Tongue (tissue), 2 donors: Measurements from ENCODE around the gene NCKAP1. TPM values are rescaled to one million over a fixed set of nuclear protein-coding genes. Genes with fewer than 3 reads are reported as not detected.
A peak's percentile ranks its signal among the peaks of the same experiment; 100 is the strongest.
"Not testable (repeated sequence)": the region's sequence is repeated elsewhere in the genome, so short reads cannot be mapped to it uniquely, and the experiment has no call there.

Experiments
- DNase-seq: peaks from one replicate; pipeline ENCODE4 v3.0.0-alpha.2; 2015
- total RNA-seq: library from RNA; depleted of rRNA; stranded (reverse); fragments of >200 nt; gene quantifications from one replicate; pipeline ENCODE4 v1.2.3, GENCODE V29; 2014

NCKAP1 gene
- total RNA-seq, 1 donor from 2014 or later: 188 TPM

GRCh38 chr2:183037553-183038340 lies 510 bp downstream of the NCKAP1 start:
- DNase-seq: peak; percentile 77

DNA sequence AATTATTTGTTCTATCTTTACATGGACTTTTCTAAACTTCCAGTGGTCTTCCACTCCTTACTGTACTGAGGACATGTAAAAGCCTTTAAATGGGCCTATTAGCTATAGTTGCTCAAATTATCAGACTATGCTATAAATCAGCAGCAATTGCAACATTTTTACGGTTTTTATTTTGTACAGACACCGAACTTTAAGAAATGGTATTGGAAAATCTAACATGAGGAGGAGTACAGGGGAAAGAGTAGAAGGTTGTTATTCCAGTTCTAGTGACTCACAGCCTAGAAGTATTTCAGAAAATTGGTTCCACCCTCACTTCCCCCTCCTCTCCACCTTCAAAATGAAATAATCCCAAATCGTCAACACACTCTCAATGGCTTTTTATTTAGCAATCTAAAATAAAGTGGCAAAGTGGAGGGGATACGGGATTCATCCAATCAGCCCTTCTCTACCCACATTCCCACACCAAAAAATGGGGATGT lies 1.1 kb downstream of the NCKAP1 start:
- DNase-seq: no peak

DNA sequence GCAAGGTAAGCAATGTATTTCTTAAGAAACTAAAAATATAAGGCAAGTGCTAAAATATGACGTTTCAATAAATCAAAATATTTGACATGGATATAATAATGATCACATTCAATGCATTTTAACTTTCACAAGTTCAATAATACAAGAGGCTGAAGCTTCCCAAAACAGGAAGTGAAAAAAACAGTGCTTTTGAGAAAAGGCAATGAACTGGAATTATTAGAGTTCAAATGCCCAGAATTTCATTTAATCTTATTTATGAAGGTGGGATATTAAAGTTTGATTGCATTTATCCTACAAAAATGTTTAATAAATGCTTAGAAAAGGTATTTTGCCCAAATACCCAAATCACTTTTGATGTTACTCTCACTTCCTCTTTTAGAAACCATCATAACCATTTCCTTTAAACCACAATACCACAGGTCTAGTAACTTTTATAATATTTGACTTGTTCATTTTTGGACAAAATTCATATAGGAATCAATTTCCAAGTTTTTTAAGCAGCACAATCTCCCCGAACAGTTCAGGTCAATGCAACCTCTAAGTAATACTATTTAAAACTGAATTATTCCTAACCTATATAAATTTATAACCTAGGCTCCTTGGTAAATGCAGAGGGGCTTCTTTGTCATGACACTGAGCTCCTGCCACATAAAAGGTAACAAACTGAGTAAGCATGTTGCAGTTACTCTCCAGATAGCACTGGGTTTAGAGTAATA lies 2.1 kb downstream of the NCKAP1 start:
- DNase-seq: no peak

GRCh38 chr2:183035298-183035953 lies 2.8 kb downstream of the NCKAP1 start:
- DNase-seq: peak; percentile 72

DNA sequence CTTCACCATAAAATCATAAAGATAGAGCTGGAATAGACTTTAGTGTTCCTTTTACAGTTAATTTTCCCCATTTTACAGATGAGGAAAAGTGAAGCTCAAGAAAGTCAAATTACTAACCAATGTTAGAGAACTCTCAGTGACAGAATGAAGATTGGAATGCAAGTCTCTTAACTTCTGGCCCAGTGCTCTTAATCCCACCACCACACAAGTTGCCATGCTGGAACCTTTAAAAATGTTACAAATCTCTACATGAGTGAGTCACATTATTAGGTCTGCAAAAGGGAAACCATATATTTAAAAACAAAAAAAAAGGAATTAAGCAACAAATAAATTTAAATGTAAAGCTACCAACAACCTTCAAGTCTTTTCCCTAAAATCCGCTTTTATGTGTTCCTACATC lies 3.5 kb downstream of the NCKAP1 start:
- no peak for DNase-seq

GRCh38 chr2:183033951-183034350 lies 4.3 kb downstream of the NCKAP1 start:
- DNase-seq: no peak

DNA sequence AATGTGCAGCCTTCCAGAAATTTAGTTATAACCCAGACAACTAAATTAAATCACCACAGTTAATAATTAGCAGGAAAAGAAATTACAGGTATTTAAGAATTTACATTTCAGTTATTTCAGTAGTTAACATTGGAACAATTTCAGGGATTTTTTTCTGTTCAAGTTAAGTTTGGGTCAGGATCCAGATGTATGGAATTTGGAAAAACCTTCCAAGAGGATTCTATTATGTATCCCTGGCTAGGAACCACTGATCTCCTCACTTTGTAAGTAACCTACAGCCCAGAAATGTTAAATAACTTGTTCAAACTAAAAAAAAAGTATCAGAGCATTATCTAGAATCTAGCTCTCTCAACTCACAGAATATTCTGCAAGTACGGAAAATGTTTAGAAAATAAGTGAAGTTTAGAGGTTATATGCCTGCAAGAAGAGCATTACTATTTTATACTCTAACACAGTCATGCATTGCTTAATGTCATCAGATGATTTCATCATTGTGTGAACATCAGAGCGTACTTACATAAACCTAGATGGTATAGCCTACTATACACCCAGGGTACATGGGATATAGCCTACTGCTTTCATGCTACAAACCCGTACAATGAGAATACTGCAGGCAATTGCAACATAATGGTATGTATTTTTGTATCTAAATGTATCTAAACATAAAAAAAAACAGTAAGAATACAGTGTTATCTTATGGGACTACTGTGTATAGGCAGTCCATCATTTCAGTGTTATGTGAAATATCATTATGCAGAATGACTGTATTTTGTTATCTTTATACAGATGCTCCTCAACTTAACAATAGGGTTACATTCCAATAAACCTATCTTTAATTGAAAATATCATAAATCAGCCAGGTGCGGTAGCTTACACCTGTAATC lies 6.1 kb downstream of the NCKAP1 start:
- DNase-seq: no peak

DNA sequence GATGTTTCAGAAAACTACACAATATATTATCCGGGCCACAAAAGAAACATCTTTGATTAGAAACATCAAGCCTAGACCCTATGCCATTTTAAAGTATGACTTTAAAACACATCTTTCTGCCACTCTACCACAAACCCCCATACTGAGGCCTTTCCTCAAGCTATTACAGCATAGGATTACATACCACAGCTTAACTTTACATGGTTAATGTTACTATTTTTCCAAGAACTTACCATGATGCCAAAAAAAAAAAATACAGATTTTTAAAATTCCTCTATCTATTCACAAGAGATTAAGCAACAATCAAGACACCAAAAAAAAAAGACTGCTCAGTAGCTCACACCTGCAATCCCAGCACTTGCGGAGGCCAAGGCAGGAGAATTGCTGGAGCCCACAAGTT lies 9.0 kb downstream of the NCKAP1 start:
- no peak for DNase-seq

- no peak for DNase-seq
Observed at GRCh38 chr2:183028108-183028507, 10.1 kb downstream of the NCKAP1 start.

DNA sequence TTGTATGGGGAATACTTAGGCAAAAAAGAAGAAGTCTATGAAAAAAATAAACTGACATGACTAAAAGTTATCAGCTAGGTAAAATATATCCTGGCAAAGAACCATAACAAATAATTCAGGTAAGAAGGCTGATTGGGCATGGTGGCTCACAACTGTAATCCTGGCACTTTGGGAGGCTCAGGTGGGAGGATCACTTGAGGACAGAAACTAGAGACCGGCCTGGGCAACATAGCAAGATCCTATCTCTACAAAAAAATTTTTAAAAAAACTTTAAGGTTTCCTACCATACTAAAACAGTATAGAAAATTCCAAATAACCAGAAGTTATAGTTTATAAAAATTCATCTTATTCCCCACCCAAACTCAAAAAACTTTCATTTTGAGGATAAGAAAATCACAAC lies 10.8 kb downstream of the NCKAP1 start:
- DNase-seq: no peak

- DNase-seq: no peak
Observed at GRCh38 chr2:183026424-183026823, 11.8 kb downstream of the NCKAP1 start.

DNA sequence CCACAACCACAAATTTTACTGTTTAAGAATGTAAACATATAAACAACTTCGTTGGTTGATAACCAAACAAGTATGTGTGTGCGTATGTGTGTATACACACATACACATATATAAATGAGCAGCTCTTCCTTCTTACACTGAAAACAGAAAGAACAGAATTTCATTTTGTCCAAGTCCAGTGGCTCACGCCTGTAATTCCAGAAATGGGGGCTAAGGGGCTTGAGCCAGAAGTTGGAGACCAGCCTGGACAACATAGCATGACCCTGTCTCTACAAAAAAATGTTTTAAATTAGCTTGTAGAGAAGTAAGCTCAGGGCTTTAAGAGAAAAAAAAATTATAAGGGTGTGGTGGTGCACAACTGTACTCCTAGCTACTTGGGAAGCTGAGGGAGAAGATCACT lies 12.3 kb downstream of the NCKAP1 start:
- no peak for DNase-seq

DNA sequence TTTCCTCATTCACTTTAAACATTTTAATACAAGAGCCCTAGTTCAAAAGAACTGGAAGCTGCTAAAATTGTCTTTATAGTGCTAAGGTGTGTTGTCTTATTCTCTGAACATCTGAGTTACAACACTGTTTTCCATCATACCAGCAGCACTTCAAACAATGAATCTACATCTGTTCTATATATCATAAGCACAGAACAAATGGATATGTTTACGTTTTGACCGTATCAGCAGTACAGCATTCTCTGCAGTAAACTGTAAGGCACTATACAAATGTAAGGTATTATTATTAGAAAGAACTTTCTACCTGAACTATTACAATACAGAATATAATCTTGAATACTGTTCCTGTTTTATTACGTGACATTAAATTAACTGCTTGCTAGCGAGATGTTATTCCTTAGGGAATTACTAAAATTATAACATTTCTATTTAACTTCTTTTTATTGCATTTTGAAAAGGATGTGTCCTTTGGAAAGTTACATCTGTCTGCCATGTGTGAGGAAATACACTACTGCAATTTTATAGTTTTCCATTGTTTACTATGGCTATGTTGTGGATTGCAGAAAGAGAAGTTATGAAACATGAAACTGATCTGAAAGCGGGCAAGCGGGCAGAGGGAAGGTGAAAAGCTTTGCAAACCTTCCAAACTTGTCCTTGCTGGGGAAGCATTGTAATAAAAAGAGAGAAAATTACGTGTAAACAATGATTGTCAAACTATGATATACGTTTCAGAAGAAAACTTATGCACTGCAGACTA lies 13.7 kb downstream of the NCKAP1 start:
- peak; percentile 32 for DNase-seq

DNA sequence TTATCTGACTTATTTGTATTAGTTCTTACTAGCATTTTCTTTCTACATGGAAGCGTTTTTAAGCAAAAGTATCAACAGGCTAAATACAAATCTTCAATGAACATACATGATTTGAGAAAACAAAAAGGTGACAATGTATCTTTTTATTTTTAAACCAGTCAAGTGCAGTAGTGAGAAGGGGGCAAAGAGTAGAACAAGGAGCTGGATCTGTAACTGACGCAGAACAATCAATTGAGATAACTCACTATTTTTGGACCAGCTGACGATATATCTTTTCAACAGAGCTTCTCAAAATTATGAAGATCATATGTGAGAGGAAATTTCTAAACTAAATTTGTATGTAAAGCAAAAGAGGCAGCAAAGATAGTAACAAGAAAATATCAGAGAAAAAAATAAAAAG lies 15.5 kb downstream of the NCKAP1 start:
- no peak for DNase-seq

DNA sequence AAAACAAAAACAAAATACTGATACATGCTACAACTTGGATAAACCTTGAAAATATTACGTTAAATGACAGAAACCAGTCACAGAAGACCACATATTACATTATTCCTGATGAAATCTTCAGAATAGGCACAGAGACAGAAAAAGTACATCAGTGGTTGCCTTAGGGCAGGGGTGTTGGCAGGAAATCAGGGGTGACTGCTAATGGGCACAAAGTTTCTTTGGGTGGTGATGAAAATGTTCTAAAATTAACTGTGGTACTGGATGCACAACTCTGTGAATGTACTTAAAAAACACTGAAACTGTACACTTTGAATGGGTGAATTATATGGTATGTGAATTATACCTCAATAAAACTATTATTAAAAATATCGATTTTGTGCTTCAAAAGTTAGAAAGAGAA lies 16.6 kb downstream of the NCKAP1 start:
- DNase-seq: no peak

- no peak for DNase-seq
Observed at GRCh38 chr2:183019718-183020442, 18.4 kb downstream of the NCKAP1 start.

- DNase-seq: not testable (repeated sequence)
Observed at GRCh38 chr2:183017845-183018244, 20.4 kb downstream of the NCKAP1 start.

- no peak for DNase-seq
Observed at GRCh38 chr2:183014005-183014404, 24.3 kb downstream of the NCKAP1 start.

DNA sequence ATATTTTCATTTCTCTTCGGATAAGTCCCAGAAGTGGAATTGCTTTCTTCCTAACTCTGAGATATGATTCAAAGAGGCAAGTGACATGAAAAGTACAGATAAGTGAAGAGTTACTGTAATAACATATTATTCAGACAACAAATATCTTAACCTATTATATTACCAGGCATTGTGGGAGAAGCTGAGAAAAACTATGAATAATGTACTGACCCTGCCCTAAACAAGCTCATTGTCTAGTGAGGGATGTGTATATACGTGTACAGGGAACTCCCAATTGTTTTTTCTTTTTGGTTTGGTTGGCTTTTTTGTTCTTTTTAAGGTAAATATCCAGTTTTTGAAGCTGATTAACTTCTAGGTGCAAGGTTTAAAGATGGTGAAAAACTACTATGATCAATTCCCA lies 26.5 kb downstream of the NCKAP1 start:
- DNase-seq: no peak

DNA sequence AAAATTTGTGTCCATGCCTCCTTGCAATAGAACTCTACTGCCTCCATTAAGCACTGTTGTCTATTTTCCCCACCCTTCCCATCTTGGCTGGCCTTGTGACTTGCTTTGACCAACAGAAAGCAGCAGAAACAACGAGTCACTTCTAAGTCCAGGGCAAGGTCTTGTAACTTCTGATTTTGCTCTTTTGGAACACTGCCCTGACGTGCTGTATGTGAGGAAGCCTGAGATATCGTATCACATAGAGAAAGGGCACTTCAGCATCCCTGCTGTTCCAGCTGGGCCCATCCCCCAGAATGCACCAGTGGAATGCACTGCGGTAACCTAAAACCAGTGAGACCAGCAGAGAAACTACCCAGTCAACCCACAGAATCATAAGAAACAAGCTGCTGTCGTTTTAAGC lies 28.1 kb downstream of the NCKAP1 start:
- peak; percentile 83 for DNase-seq
